Ovary (tissue), 3 donors: ENCODE data around the gene SESN2.

ENCODE experiments used
- CTCF ChIP-seq, 3 donors: fragments of 450-650 bp in 2 of 3; fragments of 200-600 bp in 1 of 3; IDR thresholded peaks; one replicate each; pipeline versions ENCODE4 v1.5.1 to v1.8.0; 2016 to 2022; ENCODE audit warnings: antibody characterized with exemption in 3 of 3, mild to moderate bottlenecking in 1 of 3
- EP300 ChIP-seq: sonication (generic); formaldehyde crosslinking; IDR thresholded peaks from one replicate; pipeline ENCODE4 v1.6.1; 2017; ENCODE audit warnings: antibody characterized with exemption
- POLR2A ChIP-seq: fragments of 450-650 bp; IDR thresholded peaks from one replicate; pipeline ENCODE4 v1.6.1; 2017; ENCODE audit warnings: antibody characterized with exemption, mild to moderate bottlenecking, moderate library complexity
- donor health status: DM: no; HTN: no; CAD: no.

DNA sequence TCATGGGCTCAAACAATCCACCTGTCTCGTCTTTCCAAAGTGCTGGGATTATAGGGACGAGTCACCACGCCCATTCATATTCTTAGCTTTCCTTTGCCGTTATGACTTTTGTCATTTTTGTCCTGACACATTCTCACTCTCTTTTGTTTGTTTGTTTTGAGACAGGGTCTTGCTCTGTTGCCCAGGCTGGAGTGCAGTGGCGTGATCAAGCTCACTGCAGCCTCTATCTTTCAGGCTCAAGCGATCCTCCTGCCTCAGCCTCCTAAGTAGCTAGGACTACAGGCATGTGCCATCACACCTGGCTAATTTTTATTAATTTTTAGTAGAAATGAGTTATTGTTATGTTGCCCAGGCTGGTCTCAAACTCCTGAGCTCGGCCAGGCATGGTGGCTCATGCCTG lies 57.7 kb downstream of the SESN2 start:
- TF ChIP-seq CTCF (IDR thresholded peaks at IDR 0.05) (no peak), POLR2A (no peak), EP300 (no peak)
